Naive thymus-derived CD4-positive, alpha-beta T cell (primary cell): ENCODE data around the gene MAP1LC3B. TPM values are rescaled to one million over a fixed set of nuclear protein-coding genes. Genes with fewer than 3 reads are reported as not detected.
"Not testable (repeated sequence)": the region's sequence is repeated elsewhere in the genome, so short reads cannot be mapped to it uniquely, and the experiment has no call there.

Source experiments
- ATAC-seq: fragments of 150-1000 bp; cut with Tn5 transposase; 2 replicates; pipeline ENCODE4 v1.10.0; 2021; ENCODE audit warnings: mild to moderate bottlenecking, moderate library complexity
- CTCF ChIA-PET: fragments of 350-600 bp; sonication (Branson Sonifier 250); formaldehyde crosslinking; loops from one replicate; lab custom pipeline; 2021; ENCODE audit warnings: antibody characterized with exemption; lab: Charles Lee
- POLR2A ChIA-PET: fragments of 350-600 bp; sonication (Branson Sonifier 250); formaldehyde crosslinking; loops from one replicate; lab custom pipeline; 2021; ENCODE audit warnings: antibody characterized with exemption, inconsistent platforms; lab: Charles Lee
- DNase-seq, 9 donors: peaks; one replicate each; pipeline versions ENCODE4 v3.0.0 to v3.0.0-alpha.2; 2020 to 2022; ENCODE audit warnings: mixed read lengths in 1 of 9
- H3K27ac ChIP-seq: one replicate; pipeline ENCODE4 v1.7.0; 2013; ENCODE audit warnings: mild to moderate bottlenecking, low read depth, low read length, moderate library complexity
- H3K27me3 ChIP-seq, 2 donors: one replicate each; pipeline ENCODE4 v1.7.0; 2013; ENCODE audit warnings: low read length in 2 of 2, mild to moderate bottlenecking in 2 of 2, moderate library complexity in 2 of 2; ENCODE audit not compliant: control insufficient read depth in 2 of 2, insufficient read depth in 2 of 2
- H3K36me3 ChIP-seq, 3 experiments: 1 replicate in 2 of 3; 2 replicates in 1 of 3; pipeline ENCODE4 v1.7.0; 2013; ENCODE audit warnings: low read length in 3 of 3, mild to moderate bottlenecking in 3 of 3, moderate library complexity in 1 of 3; ENCODE audit not compliant: insufficient read depth in 3 of 3, control insufficient read depth in 2 of 3
- H3K4me1 ChIP-seq, 2 donors: one replicate each; pipeline ENCODE4 v1.7.0; 2013; ENCODE audit warnings: low read length in 2 of 2, mild to moderate bottlenecking in 2 of 2, moderate library complexity in 1 of 2; ENCODE audit not compliant: control insufficient read depth in 2 of 2, insufficient read depth in 2 of 2
- H3K4me3 ChIP-seq: 2 replicates; pipeline ENCODE4 v1.7.0; 2013; ENCODE audit warnings: mild to moderate bottlenecking, low read length
- H3K9me3 ChIP-seq, 3 experiments: 1 replicate in 2 of 3; 2 replicates in 1 of 3; pipeline ENCODE4 v1.7.0; 2013; ENCODE audit warnings: low read length in 3 of 3; ENCODE audit not compliant: control insufficient read depth in 2 of 3
- H3K27ac Mint-ChIP-seq, 9 donors: one replicate each; pipeline ENCODE4 v1.8.0; 2020 to 2022; ENCODE audit warnings: mixed read lengths in 9 of 9, mild to moderate bottlenecking in 8 of 9, moderate library complexity in 5 of 9, inconsistent platforms in 2 of 9
- H3K27me3 Mint-ChIP-seq, 5 donors: one replicate each; pipeline ENCODE4 v1.8.0; 2021 to 2022; ENCODE audit warnings: mixed read lengths in 5 of 5, mild to moderate bottlenecking in 1 of 5
- H3K36me3 Mint-ChIP-seq, 5 donors: one replicate each; pipeline ENCODE4 v1.8.0; 2020 to 2022; ENCODE audit warnings: mixed read lengths in 5 of 5, mild to moderate bottlenecking in 3 of 5, inconsistent platforms in 1 of 5
- H3K4me1 Mint-ChIP-seq, 7 donors: one replicate each; pipeline ENCODE4 v1.8.0; 2020 to 2022; ENCODE audit warnings: mixed read lengths in 7 of 7, mild to moderate bottlenecking in 3 of 7, inconsistent platforms in 1 of 7
- H3K4me3 Mint-ChIP-seq, 10 donors: one replicate each; pipeline ENCODE4 v1.8.0; 2020 to 2022; ENCODE audit warnings: mild to moderate bottlenecking in 10 of 10, mixed read lengths in 10 of 10, moderate library complexity in 6 of 10, inconsistent platforms in 2 of 10
- H3K9me3 Mint-ChIP-seq, 11 donors: one replicate each; pipeline ENCODE4 v1.8.0; 2020 to 2022; ENCODE audit warnings: mixed read lengths in 11 of 11, mild to moderate bottlenecking in 4 of 11, inconsistent platforms in 1 of 11, moderate library complexity in 1 of 11
- intact Hi-C, 2 donors: fragments of 100-400 bp; cut with micrococcal nuclease; formaldehyde crosslinking; loops; one replicate each; pipeline ENCODE4 v1.15.1; 2023
- polyA plus RNA-seq, 2 donors: library from polyadenylated mRNA; unstranded; fragments of 300-500 nt; fragmentation: Illumina TruSeq; gene quantifications; one replicate each; pipeline ENCODE4 v1.2.3, GENCODE V29; 2021
- total RNA-seq, 6 experiments: library from RNA in 5 of 6; stranded (reverse) in 5 of 6; gene quantifications; 1 replicate in 5 of 6; 2 replicates in 1 of 6; pipeline ENCODE4 v1.2.3 and lab custom pipeline; 2021 to 2026

The MAP1LC3B gene
- total and polyA plus RNA-seq, 7 experiments from 2014 or later, result 54.5 to 126 (median 63.4) TPM

DNA sequence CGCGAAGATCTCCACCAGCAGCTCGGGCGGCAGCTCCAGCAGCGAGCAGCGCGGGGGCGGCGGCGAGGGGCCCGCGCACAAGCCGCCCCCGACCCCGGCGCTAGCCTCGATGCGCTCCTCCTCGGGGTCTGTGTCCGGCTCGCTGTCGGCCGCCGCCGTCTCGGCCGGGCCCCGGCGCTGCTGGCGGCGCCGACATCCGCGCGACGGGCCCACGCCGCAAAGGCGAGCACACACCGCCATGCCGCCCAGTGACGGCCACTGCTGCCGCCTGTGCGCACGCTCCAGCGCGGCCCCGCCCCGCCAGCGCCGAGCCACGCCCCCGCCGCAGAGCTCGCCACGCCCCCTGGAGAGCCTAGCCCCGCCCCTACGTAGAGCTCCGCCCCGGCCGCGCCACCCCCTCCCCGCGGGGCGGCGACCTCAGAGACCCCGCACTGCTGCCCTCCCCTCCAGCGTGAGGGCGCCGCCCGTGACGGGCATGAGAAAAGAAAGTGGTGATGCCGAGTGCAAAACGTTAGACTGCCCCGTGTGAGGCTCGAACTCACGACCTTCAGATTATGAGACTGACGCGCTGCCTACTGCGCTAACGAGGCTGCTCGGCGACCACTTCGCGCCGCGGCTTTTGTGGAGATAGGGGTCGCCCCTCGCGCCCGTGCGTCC is 8.5 kb upstream of the MAP1LC3B start, which contains the start of gene FBXO31:
FBXO31 (minus strand) TSS at position 272 of the 657 bp plus-strand sequence; CDS start at position 240, 32 bp downstream.
- Histone ChIP-seq H3K4me3 (peak within 1 kb of the TSS; percentile 64), H3K36me3 (peaks cover 0 to 6% (median 0%) of the 10 kb centered on the region in 3 experiments), H3K27me3 (no peaks in the 10 kb centered on the region), H3K9me3 (no peaks in the 10 kb centered on the region), H3K4me1 (peaks cover 28 to 31% of the 10 kb centered on the region in 2 donors), H3K27ac (peak within 1 kb of the TSS; percentile 74)
- H3K4me3 Mint-ChIP-seq, result peak within 1 kb of the TSS; percentile 73 to 96 (median 94)
- ATAC-seq (peak; percentile 87), DNase-seq (peak; percentile 85 to 98 (median 90))
- CTCF ChIA-PET, result interaction anchor here (0.5 to 1.0 kb wide), 3 partner anchors 10 to 250 kb away, joined by 3 to 5 read pairs (median 3); no protein-coding TSS in a partner anchor
- intact Hi-C loops, result loop anchor here (1.0 to 10.0 kb wide), 11 partner anchors 9 to 1071 kb away; partner anchors contain the start of genes BANP (in 2 of the 2), C16orf95 (in 2 of the 2), MAP1LC3B (in 2 of the 2) and SLC7A5 (in 2 of the 2)
- POLR2A ChIA-PET, result interaction anchor here (0.6 to 4.2 kb wide), 11 partner anchors 9 to 1056 kb away, joined by 3 to 39 read pairs (median 4); partner anchors contain the start of gene C16orf95
- peak within 1 kb of the TSS; percentile 94 to 99 (median 98) for H3K27ac Mint-ChIP-seq
- H3K9me3 Mint-ChIP-seq, result peaks cover 0 to 4% (median 0%) of the 10 kb centered on the region in 11 donors
- H3K4me1 Mint-ChIP-seq, result peaks cover 43 to 71% (median 63%) of the 10 kb centered on the region in 7 donors
- peaks cover 0 to 5% (median 4%) of the 10 kb centered on the region in 5 donors for H3K36me3 Mint-ChIP-seq
- peaks cover 0 to 2% (median 0%) of the 10 kb centered on the region in 5 donors for H3K27me3 Mint-ChIP-seq

DNA sequence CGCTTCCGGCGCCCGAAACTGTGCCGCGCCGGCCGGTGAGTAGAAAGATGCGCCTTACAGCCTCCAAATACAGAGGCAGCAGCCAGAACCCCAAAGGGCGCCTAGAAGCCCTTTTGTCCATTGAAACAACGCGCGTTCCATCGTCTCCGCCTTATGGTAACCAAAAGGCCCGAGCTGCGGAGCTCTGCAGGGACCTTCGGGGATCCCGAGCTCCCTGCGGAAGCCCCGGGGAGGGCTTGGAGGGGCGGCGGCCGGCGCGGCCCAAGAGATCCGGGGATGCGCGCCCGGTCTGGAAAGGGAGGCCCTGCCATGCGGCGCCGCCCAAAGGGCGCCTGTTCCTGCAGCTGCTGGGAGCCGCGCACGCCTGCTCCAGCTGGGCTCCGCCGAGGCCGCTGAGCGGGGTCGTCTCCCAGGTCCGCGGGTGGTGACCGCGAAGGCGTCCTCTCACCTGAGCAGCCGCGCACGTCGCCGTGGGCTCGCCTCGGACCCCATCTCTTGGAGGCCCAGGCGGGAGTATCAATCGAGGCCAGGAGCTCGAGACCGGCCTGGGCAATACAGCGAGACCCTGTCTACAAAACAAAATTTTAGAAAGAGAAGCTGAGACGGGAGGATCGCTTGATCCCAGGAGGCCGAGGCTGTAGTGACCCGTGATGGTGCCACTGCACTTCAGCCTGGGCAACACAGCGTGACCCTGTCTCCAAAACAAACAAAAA is 7.8 kb upstream of the MAP1LC3B start:
- peaks cover 0 to 2% (median 0%) of the 10 kb centered on the region in 5 donors for H3K27me3 Mint-ChIP-seq
- ChIA-PET POLR2A (interaction anchor here (0.6 to 4.2 kb wide), 9 partner anchors 9 to 1055 kb away, joined by 3 to 39 read pairs (median 5); partner anchors contain the start of gene C16orf95), CTCF (interaction anchor here (1.0 to 1.6 kb wide), 2 partner anchors 9 to 10 kb away, joined by 4 to 5 read pairs; no protein-coding TSS in a partner anchor)
- H3K4me1 Mint-ChIP-seq, result peaks cover 39 to 69% (median 61%) of the 10 kb centered on the region in 7 donors
- H3K4me3 Mint-ChIP-seq, result peak overlapping the region; percentile 73 to 96 (median 94)
- H3K36me3 Mint-ChIP-seq, result peaks cover 0 to 5% (median 2%) of the 10 kb centered on the region in 5 donors
- no peaks in the 10 kb centered on the region for H3K9me3 ChIP-seq
- peaks cover 30 to 32% of the 10 kb centered on the region in 2 donors for H3K4me1 ChIP-seq
- ATAC-seq (no peak), DNase-seq (no peak)
- intact Hi-C loops, result loop anchor here (1.0 to 10.0 kb wide), 8 partner anchors 8 to 1070 kb away; partner anchors contain the start of genes SLC7A5 (in 2 of the 2), ZFPM1 (in 2 of the 2), C16orf95 (in 1 of the 2) and FOXC2 (in 1 of the 2)
- peak overlapping the region; percentile 94 to 99 (median 98) for H3K27ac Mint-ChIP-seq
- H3K4me3 ChIP-seq, result peak overlapping the region; percentile 64
- H3K27ac ChIP-seq, result peak overlapping the region; percentile 74
- peaks cover 0 to 4% (median 0%) of the 10 kb centered on the region in 11 donors for H3K9me3 Mint-ChIP-seq
- no peaks in the 10 kb centered on the region for H3K27me3 ChIP-seq
- peaks cover 0 to 6% (median 0%) of the 10 kb centered on the region in 3 experiments for H3K36me3 ChIP-seq

DNA sequence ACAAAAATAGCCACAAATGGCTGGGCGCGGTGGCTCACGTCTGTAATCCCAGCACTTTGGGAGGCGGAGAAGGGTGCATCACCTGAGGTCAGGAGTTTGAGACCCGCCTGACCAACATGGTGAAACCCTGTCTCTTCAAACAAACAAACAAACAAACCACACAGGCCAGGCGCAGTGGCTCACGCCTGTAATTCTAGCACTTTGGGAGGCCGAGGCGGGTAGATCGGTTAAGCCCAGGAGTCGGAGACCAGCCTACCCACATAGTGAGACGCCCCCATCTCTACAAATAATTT is 7.3 kb upstream of the MAP1LC3B start:
- peaks cover 36 to 72% (median 65%) of the 10 kb centered on the region in 7 donors for H3K4me1 Mint-ChIP-seq
- H3K27ac ChIP-seq, result peak overlapping the region; percentile 74

DNA sequence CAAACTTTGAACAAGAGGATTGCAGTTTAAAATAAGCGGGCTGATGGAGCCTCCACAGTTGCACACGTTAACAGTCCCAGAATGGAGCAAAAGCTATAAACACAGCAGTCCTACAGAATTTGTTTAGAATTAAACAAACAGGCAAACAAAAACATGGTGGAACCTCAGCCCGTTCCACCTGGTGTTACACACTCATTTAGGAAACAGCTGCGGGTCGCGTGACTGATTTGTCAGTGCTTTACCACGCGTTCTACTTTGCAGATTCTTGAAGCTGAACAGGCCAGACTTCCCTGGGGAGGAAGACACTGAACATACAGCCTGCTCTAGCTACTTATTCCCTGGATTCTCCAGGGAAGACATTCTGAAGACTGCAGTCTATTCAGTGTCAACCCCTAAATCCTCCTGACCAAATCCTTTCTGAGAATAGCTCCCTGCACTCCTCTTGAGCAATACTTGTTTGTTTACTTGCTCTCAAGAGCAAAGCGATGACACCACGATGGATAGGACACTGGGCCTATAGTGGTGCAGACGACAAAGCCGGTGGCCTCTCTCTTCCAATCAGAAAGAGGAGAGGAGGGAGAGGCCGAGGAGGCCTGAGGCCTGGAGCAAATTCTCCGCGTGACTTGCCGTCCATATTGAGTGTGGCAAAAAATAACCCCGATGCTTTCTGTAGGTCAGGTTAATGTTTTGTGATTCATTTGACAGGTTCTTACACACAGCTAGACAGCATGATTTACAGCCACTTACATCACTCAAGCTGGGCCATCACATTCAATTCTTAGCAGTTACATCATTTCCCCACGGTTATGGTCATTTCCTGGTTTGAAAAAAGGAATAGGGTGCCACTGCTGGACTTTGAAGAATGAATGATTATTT is 4.0 kb upstream of the MAP1LC3B start:
- ATAC-seq (peak; percentile 75), DNase-seq (peak; percentile 46 to 95 (median 88))
- H3K9me3 ChIP-seq, result no peaks in the 10 kb centered on the region
- intact Hi-C loops, result loop anchor here (1.0 to 10.0 kb wide), 9 partner anchors 71 to 1067 kb away; partner anchors contain the start of genes C16orf95 (in 2 of the 2), ZCCHC14 (in 2 of the 2), BANP (in 1 of the 2) and FOXC2 (in 1 of the 2)
- peaks cover 15 to 55% (median 44%) of the 10 kb centered on the region in 7 donors for H3K4me1 Mint-ChIP-seq
- H3K4me1 ChIP-seq, result peaks cover 17 to 29% of the 10 kb centered on the region in 2 donors
- peak overlapping the region; percentile 87 to 99 (median 96) for H3K27ac Mint-ChIP-seq
- peaks cover 0 to 6% (median 0%) of the 10 kb centered on the region in 3 experiments for H3K36me3 ChIP-seq
- ChIA-PET CTCF (interaction anchor here (0.6 kb wide), 1 partner anchor 1174 kb away, joined by 3 read pairs; no protein-coding TSS in a partner anchor), POLR2A (interaction anchor here (0.6 to 1.6 kb wide), 13 partner anchors 8 to 563 kb away, joined by 3 to 6 read pairs (median 4); partner anchors contain the start of genes BANP, C16orf95 and KLHDC4)
- H3K36me3 Mint-ChIP-seq, result peaks cover 0 to 4% (median 0%) of the 10 kb centered on the region in 5 donors
- H3K9me3 Mint-ChIP-seq, result peaks cover 0 to 4% (median 0%) of the 10 kb centered on the region in 11 donors
- H3K4me3 ChIP-seq, result peak overlapping the region; percentile 27
- peak overlapping the region; percentile 27 to 78 (median 68) for H3K4me3 Mint-ChIP-seq
- peaks cover 0 to 2% (median 0%) of the 10 kb centered on the region in 5 donors for H3K27me3 Mint-ChIP-seq
- peak overlapping the region; percentile 86 for H3K27ac ChIP-seq
- no peaks in the 10 kb centered on the region for H3K27me3 ChIP-seq

More for the DNA sequence above, 7.3 kb upstream of the MAP1LC3B start:
- ChIA-PET CTCF (interaction anchor here (1.6 kb wide), 1 partner anchor 10 kb away, joined by 4 read pairs; no protein-coding TSS in a partner anchor), POLR2A (interaction anchor here (1.8 to 4.2 kb wide), 3 partner anchors 9 to 67 kb away, joined by 5 to 39 read pairs (median 30); partner anchors contain the start of gene C16orf95)
- intact Hi-C loops, result loop anchor here (1.0 to 10.0 kb wide), 8 partner anchors 7 to 1070 kb away; partner anchors contain the start of genes SLC7A5 (in 2 of the 2), ZFPM1 (in 2 of the 2), C16orf95 (in 1 of the 2) and FOXC2 (in 1 of the 2)
- H3K27me3 Mint-ChIP-seq, H3K27me3 ChIP-seq, ATAC-seq, H3K36me3 ChIP-seq, DNase-seq, H3K9me3 ChIP-seq, H3K9me3 Mint-ChIP-seq, H3K36me3 Mint-ChIP-seq: not testable (repeated sequence)
- Mint-ChIP-seq H3K27ac (peak overlapping the region in 8 of 9 donors; percentile 59 to 98 (median 92)), H3K4me3 (peak overlapping the region; percentile 36 to 96 (median 92))
- Histone ChIP-seq H3K4me3 (peak overlapping the region; percentile 64), H3K4me1 (peaks cover 30 to 32% of the 10 kb centered on the region in 2 donors)

DNA sequence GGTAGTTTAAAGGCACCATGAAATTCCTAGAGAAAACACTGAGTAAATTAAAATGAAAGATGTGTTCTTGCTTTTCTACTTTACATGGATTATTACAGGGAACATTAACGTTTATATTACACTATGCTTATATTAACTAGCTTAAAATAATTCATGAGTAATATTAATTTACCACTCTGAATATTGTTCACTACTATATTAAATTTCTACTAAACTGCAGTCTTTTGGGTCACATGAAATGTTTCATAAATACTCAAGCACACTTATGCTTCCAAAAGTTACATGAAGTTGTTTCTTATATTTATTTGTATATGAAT is 3.4 kb upstream of the MAP1LC3B start:
- Mint-ChIP-seq H3K27me3 (peaks cover 0 to 2% (median 0%) of the 10 kb centered on the region in 5 donors), H3K4me1 (peaks cover 21 to 60% (median 50%) of the 10 kb centered on the region in 7 donors), H3K4me3 (peak overlapping the region in 9 of 10 donors; percentile 64 to 78 (median 70)), H3K36me3 (peaks cover 0 to 4% (median 0%) of the 10 kb centered on the region in 5 donors), H3K27ac (peak overlapping the region; percentile 87 to 99 (median 96)), H3K9me3 (peaks cover 0 to 4% (median 0%) of the 10 kb centered on the region in 11 donors)
- H3K4me1 ChIP-seq, result peaks cover 22 to 34% of the 10 kb centered on the region in 2 donors
- peaks cover 0 to 5% (median 0%) of the 10 kb centered on the region in 3 experiments for H3K36me3 ChIP-seq
- H3K9me3 ChIP-seq, result no peaks in the 10 kb centered on the region
- intact Hi-C loops, result loop anchor here (1.0 to 10.0 kb wide), 9 partner anchors 71 to 1066 kb away; partner anchors contain the start of genes C16orf95 (in 2 of the 2), ZCCHC14 (in 2 of the 2), BANP (in 1 of the 2) and FOXC2 (in 1 of the 2)
- ChIA-PET CTCF (interaction anchor here (0.6 kb wide), 1 partner anchor 1174 kb away, joined by 3 read pairs; no protein-coding TSS in a partner anchor), POLR2A (interaction anchor here (0.6 to 1.5 kb wide), 10 partner anchors 9 to 562 kb away, joined by 3 to 5 read pairs (median 3); partner anchors contain the start of genes BANP, C16orf95 and KLHDC4)
- ATAC-seq (no peak), DNase-seq (no peak)
- H3K4me3 ChIP-seq, result peak overlapping the region; percentile 27
- peak overlapping the region; percentile 86 for H3K27ac ChIP-seq
- no peaks in the 10 kb centered on the region for H3K27me3 ChIP-seq
